Omental fat pad (tissue), 4 donors: ENCODE data around the gene FAM186B. TPM values are rescaled to one million over a fixed set of nuclear protein-coding genes. Genes with fewer than 3 reads are reported as not detected.
"Not testable (repeated sequence)": the region's sequence is repeated elsewhere in the genome, so short reads cannot be mapped to it uniquely, and the experiment has no call there.

Experiments
- ATAC-seq: fragments of 150-250 bp; one replicate; pipeline ENCODE4 v1.9.1; 2016; ENCODE audit warnings: mild to moderate bottlenecking, moderate library complexity; ENCODE audit not compliant: low FRiP score
- DNase-seq: peaks from one replicate; pipeline ENCODE4 v3.0.0-alpha.2; 2019; ENCODE audit warnings: low spot score
- total RNA-seq, 4 donors: library from RNA; depleted of rRNA; stranded (reverse); fragments of >200 nt; gene quantifications; one replicate each; pipeline ENCODE4 v1.1.0, GENCODE V29; 2016
- TF ChIP-seq, protein P1 (sequence below), 3 donors: fragments of 450-650 bp; IDR thresholded peaks; one replicate each; pipeline ENCODE4 v1.5.1; 2016 to 2017; ENCODE audit warnings: antibody characterized with exemption in 3 of 3, mild to moderate bottlenecking in 3 of 3, moderate library complexity in 2 of 3

The FAM186B gene, protein sequence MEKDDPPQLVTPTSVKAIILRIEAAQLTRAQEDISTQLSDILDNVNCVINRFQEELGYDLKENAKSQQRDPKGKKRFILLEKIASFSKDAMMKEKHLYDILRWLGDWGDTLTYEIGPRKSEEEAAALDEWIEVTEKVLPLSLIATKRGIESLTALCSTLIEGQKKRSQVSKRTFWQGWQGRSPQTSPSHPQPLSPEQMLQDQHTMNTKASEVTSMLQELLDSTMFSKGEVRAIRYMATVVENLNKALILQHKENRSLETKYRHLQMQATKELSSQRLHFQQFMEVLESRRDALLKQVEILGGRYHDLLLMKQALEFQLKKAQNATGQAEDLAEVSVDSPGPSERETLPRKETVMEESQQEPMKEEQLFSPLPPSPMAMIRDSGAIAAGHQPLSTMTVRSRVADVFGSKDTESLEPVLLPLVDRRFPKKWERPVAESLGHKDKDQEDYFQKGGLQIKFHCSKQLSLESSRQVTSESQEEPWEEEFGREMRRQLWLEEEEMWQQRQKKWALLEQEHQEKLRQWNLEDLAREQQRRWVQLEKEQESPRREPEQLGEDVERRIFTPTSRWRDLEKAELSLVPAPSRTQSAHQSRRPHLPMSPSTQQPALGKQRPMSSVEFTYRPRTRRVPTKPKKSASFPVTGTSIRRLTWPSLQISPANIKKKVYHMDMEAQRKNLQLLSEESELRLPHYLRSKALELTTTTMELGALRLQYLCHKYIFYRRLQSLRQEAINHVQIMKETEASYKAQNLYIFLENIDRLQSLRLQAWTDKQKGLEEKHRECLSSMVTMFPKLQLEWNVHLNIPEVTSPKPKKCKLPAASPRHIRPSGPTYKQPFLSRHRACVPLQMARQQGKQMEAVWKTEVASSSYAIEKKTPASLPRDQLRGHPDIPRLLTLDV
- under 1 TPM in 3 of 4 donors, not detected in 1; 0.25 to 0.84 (median 0.48) TPM for total RNA-seq

DNA sequence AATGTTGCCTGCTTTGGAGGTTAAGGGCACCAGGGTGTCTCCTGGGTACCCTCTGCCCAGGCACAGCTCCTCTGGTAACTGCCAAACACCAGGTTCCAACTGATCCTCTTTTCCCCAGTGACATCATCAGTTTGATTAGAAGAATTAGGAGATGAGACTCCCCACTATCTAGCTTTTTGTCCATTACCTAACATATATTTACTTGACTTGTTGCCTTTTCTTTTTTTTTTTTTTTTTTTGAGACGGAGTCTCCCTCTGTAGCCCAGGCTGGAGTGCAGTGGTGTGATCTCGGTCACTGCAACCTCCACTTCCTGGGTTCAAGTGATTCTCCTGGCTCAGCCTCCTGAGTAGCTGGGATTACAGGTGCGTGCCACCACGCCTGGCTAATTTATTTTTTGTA, at the start of gene FAM186B:
Gene FAM186B, minus strand, starts transcription at position 101 of the 400 bp plus-strand sequence. CDS start 162 bp downstream, outside the sequence.
- ATAC-seq, DNase-seq: not testable (repeated sequence)

GRCh38 chr12:49654715-49655114, 49.3 kb upstream of the FAM186B start:
- TF ChIP-seq, protein P1, sequence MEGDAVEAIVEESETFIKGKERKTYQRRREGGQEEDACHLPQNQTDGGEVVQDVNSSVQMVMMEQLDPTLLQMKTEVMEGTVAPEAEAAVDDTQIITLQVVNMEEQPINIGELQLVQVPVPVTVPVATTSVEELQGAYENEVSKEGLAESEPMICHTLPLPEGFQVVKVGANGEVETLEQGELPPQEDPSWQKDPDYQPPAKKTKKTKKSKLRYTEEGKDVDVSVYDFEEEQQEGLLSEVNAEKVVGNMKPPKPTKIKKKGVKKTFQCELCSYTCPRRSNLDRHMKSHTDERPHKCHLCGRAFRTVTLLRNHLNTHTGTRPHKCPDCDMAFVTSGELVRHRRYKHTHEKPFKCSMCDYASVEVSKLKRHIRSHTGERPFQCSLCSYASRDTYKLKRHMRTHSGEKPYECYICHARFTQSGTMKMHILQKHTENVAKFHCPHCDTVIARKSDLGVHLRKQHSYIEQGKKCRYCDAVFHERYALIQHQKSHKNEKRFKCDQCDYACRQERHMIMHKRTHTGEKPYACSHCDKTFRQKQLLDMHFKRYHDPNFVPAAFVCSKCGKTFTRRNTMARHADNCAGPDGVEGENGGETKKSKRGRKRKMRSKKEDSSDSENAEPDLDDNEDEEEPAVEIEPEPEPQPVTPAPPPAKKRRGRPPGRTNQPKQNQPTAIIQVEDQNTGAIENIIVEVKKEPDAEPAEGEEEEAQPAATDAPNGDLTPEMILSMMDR (IDR thresholded peaks at IDR 0.05): no peak
- ATAC-seq (no peak), DNase-seq (no peak)

DNA sequence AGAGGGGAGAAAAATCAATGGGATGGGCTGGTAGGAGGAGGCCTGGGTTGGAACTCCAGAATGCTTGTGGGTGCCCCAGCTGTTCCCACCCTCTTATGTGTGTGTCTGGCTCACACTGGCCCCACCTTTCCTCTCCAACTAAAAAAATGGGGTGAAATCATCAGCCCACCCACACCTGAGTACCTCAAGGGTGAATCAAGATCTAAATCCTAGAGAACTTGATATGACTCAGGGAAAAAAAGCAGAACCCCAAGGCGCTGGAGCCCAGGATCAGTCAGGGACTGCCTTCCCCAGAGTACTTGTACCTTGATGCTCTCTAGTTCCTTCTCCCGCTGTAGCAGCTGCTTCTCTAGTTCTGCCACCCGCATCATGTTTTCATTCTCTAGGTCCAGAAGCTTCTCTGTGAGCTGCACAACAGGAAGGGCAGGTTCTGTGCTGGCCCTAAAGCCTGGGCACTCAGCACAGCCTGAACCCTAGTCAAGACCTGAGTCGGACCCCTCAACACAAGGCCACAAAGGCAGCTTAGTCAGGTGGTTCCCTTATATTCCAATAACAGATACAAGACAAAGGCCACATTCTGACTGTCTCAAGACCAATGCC, 47.6 kb upstream of the FAM186B start:
- TF ChIP-seq, protein P1 (IDR thresholded peaks at IDR 0.05): no peak
- DNase-seq (no peak), ATAC-seq (no peak)

DNA sequence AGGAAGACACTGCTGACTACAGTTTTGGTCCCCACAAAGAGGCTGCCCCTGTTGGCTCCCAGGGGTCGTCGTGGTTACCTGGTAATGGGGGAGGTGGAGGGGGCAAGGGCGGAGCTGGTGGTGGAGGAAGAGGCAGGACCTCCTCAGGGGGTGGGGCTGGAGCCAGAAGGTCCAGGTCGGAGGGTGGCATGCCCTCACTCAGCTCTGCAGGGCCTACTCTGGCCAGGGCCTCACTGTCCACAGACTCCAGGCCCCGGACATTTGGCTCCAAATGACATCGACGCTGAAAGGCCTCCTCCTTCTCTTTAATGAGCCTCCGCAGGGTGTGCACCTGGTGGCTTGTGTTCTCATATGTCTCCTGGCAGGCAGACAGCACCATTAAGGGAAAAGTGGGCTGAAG, 46.4 kb upstream of the FAM186B start:
- TF ChIP-seq, protein P1 (IDR thresholded peaks at IDR 0.05): no peak

GRCh38 chr12:49649892-49650291, 44.5 kb upstream of the FAM186B start:
- TF ChIP-seq, protein P1 (IDR thresholded peaks at IDR 0.05): no peak
- no peak for DNase-seq
- no peak for ATAC-seq

More for the DNA sequence above, 46.4 kb upstream of the FAM186B start:
- ATAC-seq (no peak), DNase-seq (no peak)

- TF ChIP-seq, protein P1 (IDR thresholded peaks at IDR 0.05): no peak
- no peak for DNase-seq
- ATAC-seq: no peak
Measured at GRCh38 chr12:49649445-49649844, 44.0 kb upstream of the FAM186B start.

GRCh38 chr12:49648712-49649003, 43.2 kb upstream of the FAM186B start:
- no peak for DNase-seq
- TF ChIP-seq, protein P1 (IDR thresholded peaks at IDR 0.05): no peak
- ATAC-seq: no peak
